H9 (cell line): Measurements from ENCODE around the gene SH3TC2. TPM values are rescaled to one million over a fixed set of nuclear protein-coding genes. Genes with fewer than 3 reads are reported as not detected.

ENCODE experiments used
- DNase-seq: peaks from one replicate; pipeline ENCODE4 v3.0.0-alpha.2; 2017
- H2AFZ ChIP-seq: one replicate; pipeline ENCODE4 v1.6.1; 2013; ENCODE audit warnings: mild to moderate bottlenecking, low read length, control low read depth, moderate library complexity
- H2AK5ac ChIP-seq: 2 replicates; pipeline ENCODE4 v1.6.1; 2013; ENCODE audit warnings: low read length, control low read depth, mixed read lengths; ENCODE audit not compliant: insufficient read length
- H2BK120ac ChIP-seq: one replicate; pipeline ENCODE4 v1.6.1; 2013; ENCODE audit warnings: low read depth, mild to moderate bottlenecking, low read length, control low read depth, inconsistent platforms; ENCODE audit not compliant: poor library complexity, severe bottlenecking
- H2BK12ac ChIP-seq: 2 replicates; pipeline ENCODE4 v1.6.1; 2013; ENCODE audit warnings: low read length, control low read depth, mixed read lengths, low read depth; ENCODE audit not compliant: insufficient read length
- H2BK15ac ChIP-seq: 2 replicates; pipeline ENCODE4 v1.6.1; 2013; ENCODE audit warnings: low read depth, low read length, control low read depth
- H2BK20ac ChIP-seq: one replicate; pipeline ENCODE4 v1.6.1; 2013; ENCODE audit warnings: low read depth, mild to moderate bottlenecking, low read length, control low read depth, inconsistent platforms; ENCODE audit not compliant: poor library complexity, severe bottlenecking
- H2BK5ac ChIP-seq: 2 replicates; pipeline ENCODE4 v1.6.1; 2013; ENCODE audit warnings: low read length, control low read depth, mixed read lengths; ENCODE audit not compliant: insufficient read length
- H3K14ac ChIP-seq: 2 replicates; pipeline ENCODE4 v1.6.1; 2013; ENCODE audit warnings: low read length, control low read depth; ENCODE audit not compliant: insufficient read depth
- H3K18ac ChIP-seq: 2 replicates; pipeline ENCODE4 v1.6.1; 2013; ENCODE audit warnings: low read depth, mild to moderate bottlenecking, mixed read lengths, low read length, control low read depth; ENCODE audit not compliant: insufficient read length
- H3K23ac ChIP-seq: 2 replicates; pipeline ENCODE4 v1.6.1; 2013; ENCODE audit warnings: low read length, control low read depth, mixed read lengths, low read depth; ENCODE audit not compliant: insufficient read length
- H3K23me2 ChIP-seq: 2 replicates; pipeline ENCODE4 v1.6.1; 2013; ENCODE audit warnings: low read depth, mild to moderate bottlenecking, mixed read lengths, low read length, control low read depth; ENCODE audit not compliant: insufficient read length, poor library complexity, severe bottlenecking
- H3K27ac ChIP-seq: 2 replicates; pipeline ENCODE4 v1.5.1; 2013; ENCODE audit warnings: low read length, control low read depth, mixed read lengths, low read depth; ENCODE audit not compliant: insufficient read length
- H3K27me3 ChIP-seq: 2 replicates; pipeline ENCODE4 v1.6.1; 2013; ENCODE audit warnings: low read length, control low read depth, inconsistent platforms; ENCODE audit not compliant: insufficient read depth
- H3K4ac ChIP-seq: 2 replicates; pipeline ENCODE4 v1.6.1; 2013; ENCODE audit warnings: low read depth, mild to moderate bottlenecking, control low read depth, inconsistent platforms, low read length, moderate library complexity
- H3K4me1 ChIP-seq: 2 replicates; pipeline ENCODE4 v1.6.1; 2013; ENCODE audit warnings: low read length, control low read depth, inconsistent platforms; ENCODE audit not compliant: insufficient read depth
- H3K4me2 ChIP-seq: 2 replicates; pipeline ENCODE4 v1.6.1; 2013; ENCODE audit warnings: low read length, control low read depth, mixed read lengths; ENCODE audit not compliant: insufficient read length, insufficient read depth
- H3K56ac ChIP-seq: 2 replicates; pipeline ENCODE4 v1.6.1; 2013; ENCODE audit warnings: low read depth, mild to moderate bottlenecking, mixed read lengths, low read length, control low read depth; ENCODE audit not compliant: insufficient read length
- H3K79me1 ChIP-seq: 2 replicates; pipeline ENCODE4 v1.6.1; 2013; ENCODE audit warnings: low read depth, mild to moderate bottlenecking, moderate library complexity, low read length, control low read depth, inconsistent platforms; ENCODE audit not compliant: insufficient read depth, poor library complexity, severe bottlenecking
- H3K79me2 ChIP-seq: 2 replicates; pipeline ENCODE4 v1.6.1; 2013; ENCODE audit warnings: low read length, control low read depth, inconsistent platforms; ENCODE audit not compliant: insufficient read depth
- H3K9ac ChIP-seq: 2 replicates; pipeline ENCODE4 v1.6.1; 2013; ENCODE audit warnings: low read length, control low read depth, mixed read lengths; ENCODE audit not compliant: insufficient read length; ENCODE audit errors: extremely low read depth
- H3K9me3 ChIP-seq: one replicate; pipeline ENCODE4 v1.6.1; 2013; ENCODE audit warnings: low read depth, low read length, inconsistent platforms; ENCODE audit not compliant: control insufficient read depth
- H3T11ph ChIP-seq: one replicate; pipeline ENCODE4 v1.6.1; 2013; ENCODE audit warnings: mild to moderate bottlenecking, low read length, control low read depth, inconsistent platforms
- H4K20me1 ChIP-seq: one replicate; pipeline ENCODE4 v1.6.1; 2013; ENCODE audit not compliant: control insufficient read depth, insufficient read length, insufficient read depth
- H4K5ac ChIP-seq: 2 replicates; pipeline ENCODE4 v1.6.1; 2013; ENCODE audit warnings: low read depth, mild to moderate bottlenecking, mixed read lengths, low read length, control low read depth; ENCODE audit not compliant: insufficient read length
- H4K8ac ChIP-seq: replicated peaks from 2 replicates; pipeline ENCODE4 v1.6.1; 2013; ENCODE audit warnings: low read length, control low read depth, mixed read lengths, low read depth; ENCODE audit not compliant: insufficient read length
- H4K91ac ChIP-seq: 2 replicates; pipeline ENCODE4 v1.6.1; 2013; ENCODE audit warnings: low read depth, mild to moderate bottlenecking, moderate library complexity, mixed read lengths, low read length, control low read depth; ENCODE audit not compliant: insufficient read length
- H3K27ac Mint-ChIP-seq, 3 experiments: 2 replicates in 2 of 3; 3 replicates in 1 of 3; pipeline ENCODE4 v1.8.0; 2020 to 2021; ENCODE audit warnings: mixed read lengths in 3 of 3, mild to moderate bottlenecking in 1 of 3, moderate library complexity in 1 of 3
- H3K27me3 Mint-ChIP-seq: 2 replicates; pipeline ENCODE4 v1.8.0; 2021; ENCODE audit warnings: low read depth, mild to moderate bottlenecking, moderate library complexity, mixed read lengths
- H3K36me3 Mint-ChIP-seq, 3 experiments: 2 replicates in 2 of 3; 3 replicates in 1 of 3; pipeline ENCODE4 v1.8.0; 2020 to 2021; ENCODE audit warnings: low read depth in 3 of 3, mixed read lengths in 3 of 3; ENCODE audit not compliant: insufficient read depth in 1 of 3
- H3K4me1 Mint-ChIP-seq, 2 experiments: 2 replicates each; pipeline ENCODE4 v1.8.0; 2020; ENCODE audit warnings: mixed read lengths in 2 of 2
- H3K4me3 Mint-ChIP-seq, 2 experiments: 2 replicates in 1 of 2; 3 replicates in 1 of 2; pipeline ENCODE4 v1.8.0; 2020 to 2021; ENCODE audit warnings: mild to moderate bottlenecking in 2 of 2, mixed read lengths in 2 of 2, moderate library complexity in 1 of 2
- H3K9me3 Mint-ChIP-seq, 2 experiments: 2 replicates in 1 of 2; 3 replicates in 1 of 2; pipeline ENCODE4 v1.8.0; 2020; ENCODE audit warnings: mild to moderate bottlenecking in 2 of 2, mixed read lengths in 2 of 2, moderate library complexity in 1 of 2
- CTCF ChIP-seq: fragments of 200-600 bp; sonication (generic); conservative IDR thresholded peaks from 3 replicates; pipeline ENCODE4 v1.8.0; 2021; ENCODE audit warnings: antibody characterized with exemption, mild to moderate bottlenecking
- WGBS: extraction: QIAGEN DNeasy Blood & Tissue Kit; methylation state at CpG from one replicate; pipeline ENCODE4 v1.1.7; 2013; ENCODE audit warnings: missing lambda C conversion rate, low lambda C conversion rate, mixed read lengths; ENCODE audit not compliant: insufficient read length; ENCODE audit errors: extremely low coverage; 5-methylcytosine and 5-hydroxymethylcytosine counted together
- total RNA-seq: library from RNA; stranded (reverse); gene quantifications from 2 replicates; pipeline ENCODE4 v1.2.1, GENCODE V29; 2021

SH3TC2 gene
- total RNA-seq, 1 experiment from 2014 or later, result not detected

DNA sequence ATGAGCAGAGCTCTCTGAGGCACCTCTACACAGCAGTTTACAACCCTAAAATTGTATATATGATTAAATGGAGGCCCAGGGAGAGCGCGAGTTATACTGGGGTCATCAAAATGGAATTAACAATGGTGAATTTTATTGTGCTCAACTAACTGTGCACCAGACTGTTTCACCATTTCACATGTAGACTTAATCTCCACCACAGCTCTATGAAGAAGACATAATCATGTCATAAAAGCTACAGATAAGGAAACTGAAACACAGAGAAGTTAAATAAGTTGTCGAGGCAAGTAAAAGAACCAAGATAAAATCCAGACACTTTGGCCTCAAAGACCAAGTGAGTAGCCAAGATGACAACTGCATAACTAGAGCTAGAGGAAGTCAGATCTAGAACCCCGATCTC lies 1.5 kb downstream of the SH3TC2 start:
- H3K9ac ChIP-seq, result no peak overlapping the region
- no peak overlapping the region for H2BK12ac ChIP-seq
- H3K4me3 Mint-ChIP-seq, result no peak overlapping the region
- no peak overlapping the region for H2BK120ac ChIP-seq
- TF ChIP-seq CTCF, result no peak
- no peak overlapping the region for H3K56ac ChIP-seq
- no peaks in the 10 kb centered on the region for H3K9me3 ChIP-seq
- no peak overlapping the region for H3K27ac Mint-ChIP-seq
- no peak overlapping the region for H3K14ac ChIP-seq
- H3K4me1 ChIP-seq, result no peaks in the 10 kb centered on the region
- no peak overlapping the region for H2BK20ac ChIP-seq
- H3K9me3 Mint-ChIP-seq, result peaks cover 3 to 8% of the 10 kb centered on the region in 2 experiments; a peak in 3 of 5 replicates
- peaks cover 0 to 5% (median 0%) of the 10 kb centered on the region in 3 experiments; a peak in 2 of 7 replicates for H3K36me3 Mint-ChIP-seq
- DNase-seq, result no peak
- no peaks in the 10 kb centered on the region for H3K79me1 ChIP-seq
- no peak overlapping the region for H2AK5ac ChIP-seq
- H3K27me3 Mint-ChIP-seq, result no peaks in the 10 kb centered on the region
- no peaks in the 10 kb centered on the region for H3K79me2 ChIP-seq
- H2BK5ac ChIP-seq, result no peak overlapping the region
- no peak overlapping the region for H3K4me2 ChIP-seq
- no peak overlapping the region for H2AFZ ChIP-seq
- H3K4ac ChIP-seq, result no peak overlapping the region
- H3K23ac ChIP-seq, result no peak overlapping the region
- H4K5ac ChIP-seq, result no peak overlapping the region
- H2BK15ac ChIP-seq, result no peak overlapping the region
- peaks cover 8 to 12% of the 10 kb centered on the region in 2 experiments for H3K4me1 Mint-ChIP-seq
- no peak overlapping the region for H3K18ac ChIP-seq
- H4K8ac ChIP-seq, result no peak overlapping the region
- no peaks in the 10 kb centered on the region for H3K27me3 ChIP-seq
- no peaks in the 10 kb centered on the region for H3K23me2 ChIP-seq
- H3T11ph ChIP-seq, result no peak overlapping the region
- H4K91ac ChIP-seq, result no peak overlapping the region
- H4K20me1 ChIP-seq, result no peaks in the 10 kb centered on the region
- no peak overlapping the region for H3K27ac ChIP-seq
- no CpG with 5 or more reads among the region's 4 CpGs for WGBS
